GM18873 (cell line): ENCODE results near the gene ANKRD61.
A peak's percentile ranks its signal among the peaks of the same experiment; 100 is the strongest.
"Not testable (repeated sequence)": the region's sequence is repeated elsewhere in the genome, so short reads cannot be mapped to it uniquely, and the experiment has no call there.

Experiments
- ATAC-seq: cut with Tn5 transposase; IDR thresholded peaks from one replicate; pipeline ENCODE4 v1.9.1; 2021; ENCODE audit warnings: mild to moderate bottlenecking, moderate library complexity, moderate number of reproducible peaks; ENCODE audit not compliant: unreplicated experiment, low FRiP score

The ANKRD61 gene

GRCh38 chr7:6030988-6031387, at the start of gene ANKRD61:
ANKRD61 (plus strand) TSS chr7:6031376; CDS start chr7:6031376, 0 bp downstream.
- no peak for ATAC-seq

- not testable (repeated sequence) for ATAC-seq
Measured at GRCh38 chr7:5987061-5987460, 44.1 kb upstream of the ANKRD61 start.

GRCh38 chr7:5997210-5997808, 33.9 kb upstream of the ANKRD61 start:
- no peak for ATAC-seq

DNA sequence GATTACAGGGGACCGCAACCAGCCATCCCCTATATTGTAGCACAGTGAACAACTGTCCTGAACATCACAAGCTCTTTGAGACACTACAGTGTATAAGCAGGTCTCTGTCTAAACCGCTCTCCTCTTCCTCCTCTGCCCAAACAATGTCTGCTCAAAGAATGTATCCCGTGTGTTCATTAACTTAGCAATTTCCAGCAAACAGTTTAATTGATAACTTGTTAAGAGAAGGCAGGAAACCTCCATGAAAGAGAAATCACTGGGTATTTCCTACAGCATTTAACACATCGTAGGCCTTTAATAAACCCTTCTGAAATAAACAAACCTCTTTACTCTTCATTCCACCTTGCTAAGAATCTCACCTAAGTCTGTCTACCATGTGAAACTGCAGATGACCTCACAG, 23.8 kb upstream of the ANKRD61 start:
- no peak for ATAC-seq

GRCh38 chr7:6007835-6008590, 23.2 kb upstream of the ANKRD61 start:
- not testable (repeated sequence) for ATAC-seq

GRCh38 chr7:6008668-6009611, 22.2 kb upstream of the ANKRD61 start, which contains the start of the genes AIMP2 and PMS2:
AIMP2 (plus strand) TSS chr7:6009272; CDS start chr7:6009364, 92 bp downstream.
PMS2 (minus strand) TSS chr7:6009049; CDS start chr7:6009019, 30 bp downstream.
- ATAC-seq: peak; percentile 93

DNA sequence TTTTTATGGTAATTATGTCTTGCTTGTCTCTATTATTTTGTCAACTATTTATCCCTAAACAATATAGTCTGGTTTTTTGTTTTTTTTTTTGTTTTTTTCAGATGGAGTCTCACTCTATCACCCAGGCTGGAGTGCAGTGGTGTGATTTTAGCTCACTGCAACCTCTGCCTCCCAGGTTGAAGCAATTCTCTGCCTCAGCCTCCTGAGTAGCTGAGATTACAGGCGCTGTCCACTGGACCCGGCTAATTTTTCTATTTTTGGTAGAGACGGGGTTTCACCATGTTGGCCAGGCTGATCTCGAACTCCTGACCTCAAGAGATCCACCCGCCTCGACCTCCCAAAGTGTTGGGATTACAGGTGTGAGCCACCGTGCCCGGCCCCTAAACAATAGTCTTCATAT, 20.8 kb upstream of the ANKRD61 start:
- ATAC-seq: not testable (repeated sequence)

GRCh38 chr7:6011541-6011940, 19.6 kb upstream of the ANKRD61 start:
- ATAC-seq: no peak

DNA sequence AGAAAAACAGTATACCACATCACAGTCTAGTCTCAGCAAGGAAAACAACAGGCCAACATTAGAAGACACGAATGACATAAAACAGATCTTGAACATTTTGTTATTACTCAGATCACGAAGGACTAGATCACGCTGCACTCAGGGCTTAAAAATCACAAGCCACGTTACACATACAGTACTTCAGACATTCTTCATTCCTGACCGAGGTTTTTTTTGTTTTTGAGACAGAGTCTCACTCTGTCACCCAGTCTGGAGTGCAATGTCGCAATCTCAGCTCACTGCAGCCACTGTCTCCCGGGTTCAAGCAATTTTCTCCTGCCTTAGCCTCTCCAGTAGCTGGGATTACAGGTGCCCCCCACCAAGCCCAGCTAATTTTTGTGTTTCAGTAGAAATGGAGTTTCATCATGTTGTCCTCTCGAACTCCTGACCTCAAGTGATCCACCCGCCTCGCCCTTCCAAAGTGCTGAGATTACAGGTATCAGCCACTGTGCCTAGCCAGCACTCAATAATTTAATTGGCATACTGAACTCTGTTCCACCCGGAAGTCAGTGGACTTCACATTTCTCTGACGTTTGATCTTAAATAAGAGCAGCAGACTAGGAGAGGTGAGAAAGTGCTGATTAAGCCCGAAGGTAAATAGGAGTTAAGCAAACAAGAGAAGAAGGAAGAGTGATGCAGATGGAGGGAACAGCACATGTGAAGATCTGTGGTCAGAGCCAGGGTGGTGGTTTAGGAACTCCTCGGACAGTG, 18.6 kb upstream of the ANKRD61 start:
- ATAC-seq: no peak

- no peak for ATAC-seq
Measured at GRCh38 chr7:6015917-6016652, 15.1 kb upstream of the ANKRD61 start.

DNA sequence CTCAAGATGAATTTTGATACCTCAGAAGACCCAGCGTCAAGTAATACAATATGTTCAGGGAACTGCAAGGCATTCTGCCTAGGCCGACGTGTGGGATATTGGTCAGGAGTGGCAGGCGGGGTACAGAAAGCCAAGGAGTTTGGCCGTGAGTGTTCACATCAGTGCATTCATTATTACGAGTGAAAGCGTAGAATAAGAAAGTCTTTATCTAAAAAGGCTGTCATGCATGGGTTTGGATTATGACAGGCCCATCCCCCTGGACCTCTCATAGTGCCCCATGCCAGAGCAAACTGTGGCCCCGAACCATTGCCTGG, 14.6 kb upstream of the ANKRD61 start:
- no peak for ATAC-seq

GRCh38 chr7:6020371-6021286, 10.5 kb upstream of the ANKRD61 start:
- ATAC-seq: no peak

GRCh38 chr7:6022707-6023106, 8.5 kb upstream of the ANKRD61 start:
- ATAC-seq: no peak

DNA sequence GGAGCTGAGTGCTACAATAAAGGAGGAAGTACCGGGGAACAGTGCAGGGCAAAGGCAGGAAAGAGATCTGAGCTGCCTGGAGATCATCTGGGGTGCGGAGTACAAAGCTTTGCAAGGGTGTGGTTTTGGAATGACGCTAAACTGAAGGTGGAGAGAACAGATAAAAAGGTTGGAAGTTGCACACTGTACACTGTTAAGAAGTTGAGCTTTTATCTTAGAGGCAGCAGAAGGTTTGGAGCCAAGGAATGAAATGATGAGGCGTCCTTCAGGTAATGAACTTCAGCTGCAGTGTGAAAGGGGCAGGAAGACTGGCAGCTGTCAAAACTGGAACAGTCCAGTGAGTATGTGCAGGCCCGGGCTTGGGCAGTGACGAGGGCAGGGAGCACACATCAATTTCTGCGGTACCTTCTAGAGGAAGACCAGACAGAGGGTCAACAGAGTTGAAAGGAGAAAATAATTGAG, 7.2 kb upstream of the ANKRD61 start:
- no peak for ATAC-seq

- no peak for ATAC-seq
Measured at GRCh38 chr7:6026011-6026819, 5.0 kb upstream of the ANKRD61 start.

- no peak for ATAC-seq
Measured at GRCh38 chr7:6026820-6027311, 4.3 kb upstream of the ANKRD61 start.

DNA sequence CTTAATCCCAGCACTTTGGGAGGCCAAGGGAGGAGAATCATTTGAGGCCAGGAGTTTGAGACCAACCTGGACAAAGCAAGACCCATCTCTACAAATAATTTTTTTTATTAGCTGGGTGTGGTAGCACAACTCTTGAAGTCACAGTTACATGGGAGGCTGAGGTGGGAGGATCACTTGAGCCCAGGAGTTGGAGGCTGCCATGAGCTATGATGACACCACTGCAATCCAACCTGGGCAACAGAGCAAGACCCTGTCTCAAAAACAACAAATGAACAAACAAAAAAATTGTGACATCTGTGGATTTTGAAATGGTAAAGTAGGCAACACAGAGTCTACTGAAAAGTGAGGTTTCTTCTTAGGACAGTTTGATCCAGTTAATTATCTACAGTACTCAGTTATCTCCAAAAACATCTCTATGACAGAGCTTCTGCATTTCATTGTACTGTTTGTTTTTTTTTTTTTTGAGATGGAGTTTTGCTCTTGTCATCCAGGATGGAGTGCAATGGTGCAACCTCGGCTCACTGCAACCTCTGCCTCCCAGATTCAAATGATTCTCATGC, 3.3 kb upstream of the ANKRD61 start:
- no peak for ATAC-seq
